H9 (cell line): ENCODE data around the gene TMEM242. TPM values are rescaled to one million over a fixed set of nuclear protein-coding genes. Genes with fewer than 3 reads are reported as not detected.

Source experiments
- DNase-seq: peaks from one replicate; pipeline ENCODE4 v3.0.0-alpha.2; 2017
- H2AFZ ChIP-seq: one replicate; pipeline ENCODE4 v1.6.1; 2013; ENCODE audit warnings: mild to moderate bottlenecking, low read length, control low read depth, moderate library complexity
- H2AK5ac ChIP-seq: 2 replicates; pipeline ENCODE4 v1.6.1; 2013; ENCODE audit warnings: low read length, control low read depth, mixed read lengths; ENCODE audit not compliant: insufficient read length
- H2BK120ac ChIP-seq: one replicate; pipeline ENCODE4 v1.6.1; 2013; ENCODE audit warnings: low read depth, mild to moderate bottlenecking, low read length, control low read depth, inconsistent platforms; ENCODE audit not compliant: poor library complexity, severe bottlenecking
- H2BK12ac ChIP-seq: 2 replicates; pipeline ENCODE4 v1.6.1; 2013; ENCODE audit warnings: low read length, control low read depth, mixed read lengths, low read depth; ENCODE audit not compliant: insufficient read length
- H2BK15ac ChIP-seq: 2 replicates; pipeline ENCODE4 v1.6.1; 2013; ENCODE audit warnings: low read depth, low read length, control low read depth
- H2BK20ac ChIP-seq: one replicate; pipeline ENCODE4 v1.6.1; 2013; ENCODE audit warnings: low read depth, mild to moderate bottlenecking, low read length, control low read depth, inconsistent platforms; ENCODE audit not compliant: poor library complexity, severe bottlenecking
- H2BK5ac ChIP-seq: 2 replicates; pipeline ENCODE4 v1.6.1; 2013; ENCODE audit warnings: low read length, control low read depth, mixed read lengths; ENCODE audit not compliant: insufficient read length
- H3K14ac ChIP-seq: 2 replicates; pipeline ENCODE4 v1.6.1; 2013; ENCODE audit warnings: low read length, control low read depth; ENCODE audit not compliant: insufficient read depth
- H3K18ac ChIP-seq: 2 replicates; pipeline ENCODE4 v1.6.1; 2013; ENCODE audit warnings: low read depth, mild to moderate bottlenecking, mixed read lengths, low read length, control low read depth; ENCODE audit not compliant: insufficient read length
- H3K23ac ChIP-seq: 2 replicates; pipeline ENCODE4 v1.6.1; 2013; ENCODE audit warnings: low read length, control low read depth, mixed read lengths, low read depth; ENCODE audit not compliant: insufficient read length
- H3K23me2 ChIP-seq: 2 replicates; pipeline ENCODE4 v1.6.1; 2013; ENCODE audit warnings: low read depth, mild to moderate bottlenecking, mixed read lengths, low read length, control low read depth; ENCODE audit not compliant: insufficient read length, poor library complexity, severe bottlenecking
- H3K27ac ChIP-seq: 2 replicates; pipeline ENCODE4 v1.5.1; 2013; ENCODE audit warnings: low read length, control low read depth, mixed read lengths, low read depth; ENCODE audit not compliant: insufficient read length
- H3K27me3 ChIP-seq: 2 replicates; pipeline ENCODE4 v1.6.1; 2013; ENCODE audit warnings: low read length, control low read depth, inconsistent platforms; ENCODE audit not compliant: insufficient read depth
- H3K4ac ChIP-seq: 2 replicates; pipeline ENCODE4 v1.6.1; 2013; ENCODE audit warnings: low read depth, mild to moderate bottlenecking, control low read depth, inconsistent platforms, low read length, moderate library complexity
- H3K4me1 ChIP-seq: 2 replicates; pipeline ENCODE4 v1.6.1; 2013; ENCODE audit warnings: low read length, control low read depth, inconsistent platforms; ENCODE audit not compliant: insufficient read depth
- H3K4me2 ChIP-seq: 2 replicates; pipeline ENCODE4 v1.6.1; 2013; ENCODE audit warnings: low read length, control low read depth, mixed read lengths; ENCODE audit not compliant: insufficient read length, insufficient read depth
- H3K56ac ChIP-seq: 2 replicates; pipeline ENCODE4 v1.6.1; 2013; ENCODE audit warnings: low read depth, mild to moderate bottlenecking, mixed read lengths, low read length, control low read depth; ENCODE audit not compliant: insufficient read length
- H3K79me1 ChIP-seq: 2 replicates; pipeline ENCODE4 v1.6.1; 2013; ENCODE audit warnings: low read depth, mild to moderate bottlenecking, moderate library complexity, low read length, control low read depth, inconsistent platforms; ENCODE audit not compliant: insufficient read depth, poor library complexity, severe bottlenecking
- H3K79me2 ChIP-seq: 2 replicates; pipeline ENCODE4 v1.6.1; 2013; ENCODE audit warnings: low read length, control low read depth, inconsistent platforms; ENCODE audit not compliant: insufficient read depth
- H3K9ac ChIP-seq: 2 replicates; pipeline ENCODE4 v1.6.1; 2013; ENCODE audit warnings: low read length, control low read depth, mixed read lengths; ENCODE audit not compliant: insufficient read length; ENCODE audit errors: extremely low read depth
- H3K9me3 ChIP-seq: one replicate; pipeline ENCODE4 v1.6.1; 2013; ENCODE audit warnings: low read depth, low read length, inconsistent platforms; ENCODE audit not compliant: control insufficient read depth
- H3T11ph ChIP-seq: one replicate; pipeline ENCODE4 v1.6.1; 2013; ENCODE audit warnings: mild to moderate bottlenecking, low read length, control low read depth, inconsistent platforms
- H4K20me1 ChIP-seq: one replicate; pipeline ENCODE4 v1.6.1; 2013; ENCODE audit not compliant: control insufficient read depth, insufficient read length, insufficient read depth
- H4K5ac ChIP-seq: 2 replicates; pipeline ENCODE4 v1.6.1; 2013; ENCODE audit warnings: low read depth, mild to moderate bottlenecking, mixed read lengths, low read length, control low read depth; ENCODE audit not compliant: insufficient read length
- H4K8ac ChIP-seq: replicated peaks from 2 replicates; pipeline ENCODE4 v1.6.1; 2013; ENCODE audit warnings: low read length, control low read depth, mixed read lengths, low read depth; ENCODE audit not compliant: insufficient read length
- H4K91ac ChIP-seq: 2 replicates; pipeline ENCODE4 v1.6.1; 2013; ENCODE audit warnings: low read depth, mild to moderate bottlenecking, moderate library complexity, mixed read lengths, low read length, control low read depth; ENCODE audit not compliant: insufficient read length
- H3K27ac Mint-ChIP-seq, 3 experiments: 2 replicates in 2 of 3; 3 replicates in 1 of 3; pipeline ENCODE4 v1.8.0; 2020 to 2021; ENCODE audit warnings: mixed read lengths in 3 of 3, mild to moderate bottlenecking in 1 of 3, moderate library complexity in 1 of 3
- H3K27me3 Mint-ChIP-seq: 2 replicates; pipeline ENCODE4 v1.8.0; 2021; ENCODE audit warnings: low read depth, mild to moderate bottlenecking, moderate library complexity, mixed read lengths
- H3K36me3 Mint-ChIP-seq, 3 experiments: 2 replicates in 2 of 3; 3 replicates in 1 of 3; pipeline ENCODE4 v1.8.0; 2020 to 2021; ENCODE audit warnings: low read depth in 3 of 3, mixed read lengths in 3 of 3; ENCODE audit not compliant: insufficient read depth in 1 of 3
- H3K4me1 Mint-ChIP-seq, 2 experiments: 2 replicates each; pipeline ENCODE4 v1.8.0; 2020; ENCODE audit warnings: mixed read lengths in 2 of 2
- H3K4me3 Mint-ChIP-seq, 2 experiments: 2 replicates in 1 of 2; 3 replicates in 1 of 2; pipeline ENCODE4 v1.8.0; 2020 to 2021; ENCODE audit warnings: mild to moderate bottlenecking in 2 of 2, mixed read lengths in 2 of 2, moderate library complexity in 1 of 2
- H3K9me3 Mint-ChIP-seq, 2 experiments: 2 replicates in 1 of 2; 3 replicates in 1 of 2; pipeline ENCODE4 v1.8.0; 2020; ENCODE audit warnings: mild to moderate bottlenecking in 2 of 2, mixed read lengths in 2 of 2, moderate library complexity in 1 of 2
- WGBS: extraction: QIAGEN DNeasy Blood & Tissue Kit; methylation state at CpG from one replicate; pipeline ENCODE4 v1.1.7; 2013; ENCODE audit warnings: missing lambda C conversion rate, low lambda C conversion rate, mixed read lengths; ENCODE audit not compliant: insufficient read length; ENCODE audit errors: extremely low coverage; 5-methylcytosine and 5-hydroxymethylcytosine counted together
- total RNA-seq: library from RNA; stranded (reverse); gene quantifications from 2 replicates; pipeline ENCODE4 v1.2.1, GENCODE V29; 2021
- TF ChIP-seq, protein P1 (sequence below): fragments of 200-600 bp; sonication (generic); conservative IDR thresholded peaks from 3 replicates; pipeline ENCODE4 v1.8.0; 2021; ENCODE audit warnings: antibody characterized with exemption, mild to moderate bottlenecking

Gene TMEM242
- total RNA-seq, 1 experiment from 2014 or later = 10.5 TPM

DNA sequence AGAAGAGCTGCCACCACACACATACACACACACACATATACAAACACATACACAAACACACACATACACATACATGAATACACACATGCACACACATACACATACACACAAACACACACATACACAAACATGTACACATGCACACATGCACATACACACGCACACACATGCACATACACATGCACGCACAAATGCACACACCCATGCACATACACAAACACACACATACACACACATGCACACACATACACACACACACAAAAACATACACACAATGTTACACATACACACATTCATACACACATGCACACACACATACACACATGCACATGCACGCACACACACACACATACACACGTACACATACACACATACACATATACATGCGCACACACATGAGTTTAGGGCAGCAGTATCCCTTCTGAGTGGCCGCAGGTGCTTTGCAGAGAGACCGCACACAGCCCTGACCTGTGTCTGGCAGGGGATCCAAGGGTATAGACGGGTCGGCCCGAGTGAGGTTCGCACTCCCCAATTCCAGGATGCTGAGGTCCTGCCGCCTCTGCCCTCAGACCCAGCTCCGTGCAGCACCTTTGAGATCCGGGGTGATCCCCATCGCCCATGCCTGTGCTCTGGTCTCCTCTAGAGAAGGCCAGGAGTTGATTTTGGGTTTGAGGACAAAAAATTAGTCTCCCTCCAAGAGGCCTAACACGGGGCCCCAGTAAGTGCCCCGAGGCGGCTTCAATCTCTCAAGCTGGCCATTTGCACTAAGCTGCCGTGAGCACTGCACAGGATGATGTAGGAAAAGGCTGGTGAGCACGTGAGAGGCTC lies 56.8 kb downstream of the TMEM242 start:
- Mint-ChIP-seq H3K9me3 (peaks cover 7 to 8% of the 10 kb centered on the region in 2 experiments), H3K4me3 (no peak overlapping the region), H3K4me1 (peaks cover 3 to 4% of the 10 kb centered on the region in 2 experiments; a peak in 2 of 4 replicates), H3K36me3 (peaks cover 2 to 9% (median 7%) of the 10 kb centered on the region in 3 experiments; a peak in 6 of 7 replicates), H3K27me3 (peaks cover 4% of the 10 kb centered on the region), H3K27ac (no peak overlapping the region; a peak in 2 of 7 replicates)
- Histone ChIP-seq H2BK5ac (no peak overlapping the region), H3K23me2 (no peaks in the 10 kb centered on the region), H3K79me1 (no peaks in the 10 kb centered on the region), H3K79me2 (no peaks in the 10 kb centered on the region), H2BK20ac (no peak overlapping the region), H3K27me3 (no peaks in the 10 kb centered on the region), H2BK12ac (no peak overlapping the region), H2AFZ (no peak overlapping the region), H3K4me1 (no peaks in the 10 kb centered on the region), H2BK120ac (no peak overlapping the region), H3K23ac (no peak overlapping the region), H3T11ph (no peak overlapping the region), H2BK15ac (no peak overlapping the region), H4K20me1 (peaks cover 2% of the 10 kb centered on the region), H3K14ac (no peak overlapping the region; the same call in 1 of the 2 replicates), H4K91ac (no peak overlapping the region), H3K9me3 (no peaks in the 10 kb centered on the region), H3K27ac (no peak overlapping the region), H3K18ac (no peak overlapping the region), H3K4ac (no peak overlapping the region), H3K9ac (no peak overlapping the region), H3K56ac (no peak overlapping the region), H3K4me2 (no peak overlapping the region), H4K8ac (no peak overlapping the region), H4K5ac (no peak overlapping the region), H2AK5ac (no peak overlapping the region)
- TF ChIP-seq, protein P1, sequence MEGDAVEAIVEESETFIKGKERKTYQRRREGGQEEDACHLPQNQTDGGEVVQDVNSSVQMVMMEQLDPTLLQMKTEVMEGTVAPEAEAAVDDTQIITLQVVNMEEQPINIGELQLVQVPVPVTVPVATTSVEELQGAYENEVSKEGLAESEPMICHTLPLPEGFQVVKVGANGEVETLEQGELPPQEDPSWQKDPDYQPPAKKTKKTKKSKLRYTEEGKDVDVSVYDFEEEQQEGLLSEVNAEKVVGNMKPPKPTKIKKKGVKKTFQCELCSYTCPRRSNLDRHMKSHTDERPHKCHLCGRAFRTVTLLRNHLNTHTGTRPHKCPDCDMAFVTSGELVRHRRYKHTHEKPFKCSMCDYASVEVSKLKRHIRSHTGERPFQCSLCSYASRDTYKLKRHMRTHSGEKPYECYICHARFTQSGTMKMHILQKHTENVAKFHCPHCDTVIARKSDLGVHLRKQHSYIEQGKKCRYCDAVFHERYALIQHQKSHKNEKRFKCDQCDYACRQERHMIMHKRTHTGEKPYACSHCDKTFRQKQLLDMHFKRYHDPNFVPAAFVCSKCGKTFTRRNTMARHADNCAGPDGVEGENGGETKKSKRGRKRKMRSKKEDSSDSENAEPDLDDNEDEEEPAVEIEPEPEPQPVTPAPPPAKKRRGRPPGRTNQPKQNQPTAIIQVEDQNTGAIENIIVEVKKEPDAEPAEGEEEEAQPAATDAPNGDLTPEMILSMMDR = no peak
- DNase-seq = no peak
- no CpG with 5 or more reads among the region's 20 CpGs for WGBS
